GM23248 (cell line): ENCODE data around the gene UBA3.

Source experiments
- EZH2 ChIP-seq: fragments of 200-600 bp; sonication (generic); IDR thresholded peaks from 2 replicates; pipeline ENCODE4 v1.6.1; 2018; ENCODE audit warnings: antibody characterized with exemption, mild to moderate bottlenecking; ENCODE audit not compliant: insufficient read depth, poor library complexity, severe bottlenecking
- EZH2phosphoT487 ChIP-seq: fragments of 200-600 bp; sonication (generic); IDR thresholded peaks from 2 replicates; pipeline ENCODE4 v1.6.1; 2018; ENCODE audit warnings: antibody characterized with exemption, moderate library complexity, mild to moderate bottlenecking, low read depth; ENCODE audit not compliant: insufficient read depth

- TF ChIP-seq EZH2 (no peak), EZH2phosphoT487 (no peak)
Measured at GRCh38 chr3:69090021-69090420, 9.9 kb upstream of the UBA3 start.
